Panc1 (cell line): ENCODE measurements around the gene CCDC169. TPM values are rescaled to one million over a fixed set of nuclear protein-coding genes. Genes with fewer than 3 reads are reported as not detected.

Experiments used
- ATAC-seq: fragments of 200-7000 bp; cut with Tn5 transposase; 2 replicates; pipeline ENCODE4 v1.9.1; 2020; ENCODE audit warnings: mild to moderate bottlenecking, moderate library complexity
- BruUV-seq: library from RNA; stranded (reverse); fragments of 400-500 nt; replicated peaks from 2 replicates; lab custom pipeline; 2021; lab: Mats Ljungman, UMichigan
- CTCF ChIA-PET: fragments of 300-600 bp; sonication (Branson Sonifier 250); formaldehyde crosslinking; loops from one replicate; lab custom pipeline; 2022; ENCODE audit warnings: antibody characterized with exemption; lab: Charles Lee
- POLR2A ChIA-PET: fragments of 300-600 bp; sonication (Branson Sonifier 250); formaldehyde crosslinking; loops from one replicate; lab custom pipeline; 2022; ENCODE audit warnings: antibody characterized with exemption; lab: Charles Lee
- DNase-seq: peaks from one replicate; pipeline ENCODE4 v3.0.0-alpha.2; 2010; ENCODE audit warnings: low read depth, low spot score
- H3K27ac ChIP-seq: 2 replicates; pipeline ENCODE4 v1.5.1; 2011; ENCODE audit warnings: mild to moderate bottlenecking, low read length, inconsistent platforms
- H3K27me3 ChIP-seq: fragments of 200-500 bp; sonication (Bioruptor generic); 2 replicates; pipeline ENCODE4 v1.6.0; 2014; ENCODE audit warnings: low read length, inconsistent platforms; ENCODE audit not compliant: control insufficient read depth, insufficient read depth
- H3K36me3 ChIP-seq: fragments of 200-500 bp; sonication (Bioruptor generic); 2 replicates; pipeline ENCODE4 v1.5.1; 2014; ENCODE audit warnings: inconsistent platforms, mild to moderate bottlenecking, low read length, moderate library complexity; ENCODE audit not compliant: control insufficient read depth, insufficient read depth
- H3K4me1 ChIP-seq: 2 replicates; pipeline ENCODE4 v1.5.1; 2011; ENCODE audit warnings: inconsistent platforms, mild to moderate bottlenecking, low read length, moderate library complexity; ENCODE audit not compliant: control insufficient read depth, insufficient read depth
- H3K4me3 ChIP-seq, 2 experiments: 2 replicates each; pipeline ENCODE4 v1.5.1; 2011 to 2012; ENCODE audit warnings: low read depth in 2 of 2, low read length in 2 of 2, mild to moderate bottlenecking in 2 of 2, inconsistent platforms in 1 of 2, moderate library complexity in 1 of 2
- H3K9me3 ChIP-seq: fragments of 200-500 bp; sonication (Bioruptor generic); 2 replicates; pipeline ENCODE4 v1.5.1; 2014; ENCODE audit warnings: low read depth, mild to moderate bottlenecking, inconsistent platforms, low read length, moderate library complexity; ENCODE audit not compliant: control insufficient read depth, insufficient read depth
- POLR2AphosphoS5 ChIP-seq: IDR thresholded peaks from 2 replicates; pipeline ENCODE4 v1.6.1; 2012; ENCODE audit warnings: mild to moderate bottlenecking, low read depth, low read length, moderate library complexity
- SIN3A ChIP-seq: IDR thresholded peaks from 2 replicates; pipeline ENCODE4 v1.6.1; 2012; ENCODE audit warnings: low read depth, mild to moderate bottlenecking, low read length, moderate library complexity, borderline replicate concordance; ENCODE audit not compliant: insufficient read depth
- TCF7L2 ChIP-seq: IDR thresholded peaks from 2 replicates; pipeline ENCODE4 v1.6.1; 2011; ENCODE audit warnings: mild to moderate bottlenecking, low read depth, low read length, inconsistent platforms
- in situ Hi-C: cut with HindIII; loops from 2 replicates; pipeline ENCODE4 v1.10.0; 2016; ENCODE audit warnings: low sequenced_read_pairs, low pct_unique_long_range_greater_than_20kb
- intact Hi-C: fragments of 100-400 bp; cut with micrococcal nuclease; formaldehyde crosslinking; loops from one replicate; pipeline ENCODE4 v1.10.0; 2022; ENCODE audit not compliant: unreplicated experiment
- total RNA-seq: library from RNA; stranded (reverse); gene quantifications from one replicate; pipeline ENCODE4 v1.2.1, GENCODE V29; 2021; ENCODE audit not compliant: unreplicated experiment
- TF ChIP-seq, protein P1 (sequence below): fragments of 450-650 bp; IDR thresholded peaks from 2 replicates; pipeline ENCODE4 v1.5.1; 2017; ENCODE audit warnings: mild to moderate bottlenecking
- TF ChIP-seq, protein P2 (sequence below), 2 experiments: IDR thresholded peaks; 2 replicates each; pipeline ENCODE4 v1.6.1; 2011 to 2012; ENCODE audit warnings: low read depth in 2 of 2, control low read depth in 1 of 2, low read length in 1 of 2, mild to moderate bottlenecking in 1 of 2, moderate library complexity in 1 of 2; ENCODE audit not compliant: insufficient read depth in 1 of 2

CCDC169 gene
- total RNA-seq, 1 experiment from 2014 or later: 2.3 TPM

DNA sequence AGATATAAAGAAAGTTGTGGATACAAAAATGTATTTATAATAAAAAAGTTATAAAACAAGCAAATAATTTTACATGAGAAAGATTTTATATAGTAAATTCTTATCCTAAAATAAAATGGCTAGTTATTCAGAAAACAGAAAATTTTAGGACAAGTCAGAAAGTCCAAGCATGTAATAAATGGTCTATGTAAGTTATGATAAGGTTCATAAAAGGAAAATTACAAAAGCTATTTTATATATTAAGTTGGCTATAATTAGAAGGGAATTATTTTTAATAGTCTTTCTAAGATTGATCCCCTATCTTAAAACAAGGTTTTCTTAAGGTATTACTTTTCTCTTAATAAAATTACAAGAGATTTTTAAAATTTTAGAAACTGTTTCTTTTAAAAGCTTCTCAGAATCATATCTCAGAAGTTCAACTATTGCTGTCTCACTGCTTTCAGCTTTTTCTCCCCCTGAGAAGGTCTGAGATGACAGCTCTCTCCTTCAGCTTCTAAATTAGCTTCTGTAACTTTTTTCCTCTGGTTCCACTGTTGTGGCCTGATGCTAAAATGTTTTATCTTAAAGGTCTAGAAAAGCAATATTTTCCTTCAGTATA, 8.7 kb downstream of the CCDC169 start:
- no peaks in the 10 kb centered on the region for H3K36me3 ChIP-seq
- H3K4me1 ChIP-seq: no peaks in the 10 kb centered on the region
- ATAC-seq (no peak), DNase-seq (no peak)
- intact Hi-C loops (no loop called here), in situ Hi-C loops (no loop called here)
- no peak overlapping the region for H3K27ac ChIP-seq
- TF ChIP-seq SIN3A (no peak), POLR2AphosphoS5 (no peak), TCF7L2 (no peak)
- TF ChIP-seq, protein P1, sequence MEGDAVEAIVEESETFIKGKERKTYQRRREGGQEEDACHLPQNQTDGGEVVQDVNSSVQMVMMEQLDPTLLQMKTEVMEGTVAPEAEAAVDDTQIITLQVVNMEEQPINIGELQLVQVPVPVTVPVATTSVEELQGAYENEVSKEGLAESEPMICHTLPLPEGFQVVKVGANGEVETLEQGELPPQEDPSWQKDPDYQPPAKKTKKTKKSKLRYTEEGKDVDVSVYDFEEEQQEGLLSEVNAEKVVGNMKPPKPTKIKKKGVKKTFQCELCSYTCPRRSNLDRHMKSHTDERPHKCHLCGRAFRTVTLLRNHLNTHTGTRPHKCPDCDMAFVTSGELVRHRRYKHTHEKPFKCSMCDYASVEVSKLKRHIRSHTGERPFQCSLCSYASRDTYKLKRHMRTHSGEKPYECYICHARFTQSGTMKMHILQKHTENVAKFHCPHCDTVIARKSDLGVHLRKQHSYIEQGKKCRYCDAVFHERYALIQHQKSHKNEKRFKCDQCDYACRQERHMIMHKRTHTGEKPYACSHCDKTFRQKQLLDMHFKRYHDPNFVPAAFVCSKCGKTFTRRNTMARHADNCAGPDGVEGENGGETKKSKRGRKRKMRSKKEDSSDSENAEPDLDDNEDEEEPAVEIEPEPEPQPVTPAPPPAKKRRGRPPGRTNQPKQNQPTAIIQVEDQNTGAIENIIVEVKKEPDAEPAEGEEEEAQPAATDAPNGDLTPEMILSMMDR: no peak
- TF ChIP-seq, protein P2, sequence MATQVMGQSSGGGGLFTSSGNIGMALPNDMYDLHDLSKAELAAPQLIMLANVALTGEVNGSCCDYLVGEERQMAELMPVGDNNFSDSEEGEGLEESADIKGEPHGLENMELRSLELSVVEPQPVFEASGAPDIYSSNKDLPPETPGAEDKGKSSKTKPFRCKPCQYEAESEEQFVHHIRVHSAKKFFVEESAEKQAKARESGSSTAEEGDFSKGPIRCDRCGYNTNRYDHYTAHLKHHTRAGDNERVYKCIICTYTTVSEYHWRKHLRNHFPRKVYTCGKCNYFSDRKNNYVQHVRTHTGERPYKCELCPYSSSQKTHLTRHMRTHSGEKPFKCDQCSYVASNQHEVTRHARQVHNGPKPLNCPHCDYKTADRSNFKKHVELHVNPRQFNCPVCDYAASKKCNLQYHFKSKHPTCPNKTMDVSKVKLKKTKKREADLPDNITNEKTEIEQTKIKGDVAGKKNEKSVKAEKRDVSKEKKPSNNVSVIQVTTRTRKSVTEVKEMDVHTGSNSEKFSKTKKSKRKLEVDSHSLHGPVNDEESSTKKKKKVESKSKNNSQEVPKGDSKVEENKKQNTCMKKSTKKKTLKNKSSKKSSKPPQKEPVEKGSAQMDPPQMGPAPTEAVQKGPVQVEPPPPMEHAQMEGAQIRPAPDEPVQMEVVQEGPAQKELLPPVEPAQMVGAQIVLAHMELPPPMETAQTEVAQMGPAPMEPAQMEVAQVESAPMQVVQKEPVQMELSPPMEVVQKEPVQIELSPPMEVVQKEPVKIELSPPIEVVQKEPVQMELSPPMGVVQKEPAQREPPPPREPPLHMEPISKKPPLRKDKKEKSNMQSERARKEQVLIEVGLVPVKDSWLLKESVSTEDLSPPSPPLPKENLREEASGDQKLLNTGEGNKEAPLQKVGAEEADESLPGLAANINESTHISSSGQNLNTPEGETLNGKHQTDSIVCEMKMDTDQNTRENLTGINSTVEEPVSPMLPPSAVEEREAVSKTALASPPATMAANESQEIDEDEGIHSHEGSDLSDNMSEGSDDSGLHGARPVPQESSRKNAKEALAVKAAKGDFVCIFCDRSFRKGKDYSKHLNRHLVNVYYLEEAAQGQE (IDR thresholded peaks at IDR 0.05; ENCODE audit: insufficient read depth in 1 of 2, low read depth in 2 of 2, low read length in 1 of 2): no peak
- no peak overlapping the region for H3K4me3 ChIP-seq
- H3K9me3 ChIP-seq: peaks cover 14% of the 10 kb centered on the region; the same call in 1 of the 2 replicates
- no peaks in the 10 kb centered on the region for H3K27me3 ChIP-seq
- BruUV-seq: no TSS peak
- CTCF ChIA-PET: no interaction called here
- POLR2A ChIA-PET: no interaction called here

DNA sequence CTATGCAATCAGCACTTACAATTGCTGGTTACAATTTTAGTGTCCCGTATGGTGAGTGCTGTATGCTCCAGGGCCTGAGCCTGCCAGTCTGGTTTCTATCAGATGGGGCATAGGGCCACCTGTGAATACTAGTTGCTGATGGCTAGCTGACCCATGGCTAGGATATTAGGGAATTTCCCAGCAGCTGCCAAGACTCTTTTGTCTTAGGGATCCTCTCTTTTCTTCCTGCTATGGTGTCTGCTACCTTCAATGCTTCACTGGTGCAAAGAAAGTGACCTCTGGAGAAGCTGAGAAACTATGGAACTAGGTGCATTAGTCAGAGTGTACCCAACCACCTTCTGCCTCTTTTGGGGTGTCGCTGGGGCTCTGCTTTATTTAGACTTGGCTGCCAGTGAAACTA, 11.6 kb downstream of the CCDC169 start:
- POLR2A ChIA-PET: no interaction called here
- TF ChIP-seq, protein P2 (IDR thresholded peaks at IDR 0.05; ENCODE audit: insufficient read depth in 1 of 2, low read depth in 2 of 2, low read length in 1 of 2): no peak
- TF ChIP-seq SIN3A (no peak), POLR2AphosphoS5 (no peak), TCF7L2 (no peak)
- TF ChIP-seq, protein P1: no peak
- H3K27ac ChIP-seq: no peak overlapping the region
- peaks cover 14% of the 10 kb centered on the region; the same call in 1 of the 2 replicates for H3K9me3 ChIP-seq
- CTCF ChIA-PET: no interaction called here
- H3K27me3 ChIP-seq: no peaks in the 10 kb centered on the region
- intact Hi-C loops (no loop called here), in situ Hi-C loops (no loop called here)
- no TSS peak for BruUV-seq
- H3K4me1 ChIP-seq: no peaks in the 10 kb centered on the region
- no peak for DNase-seq
- H3K4me3 ChIP-seq: no peak overlapping the region
- no peak for ATAC-seq
- H3K36me3 ChIP-seq: no peaks in the 10 kb centered on the region
